ACC112 (cell line): ENCODE results near the gene KLC4.

ENCODE experiments used
- H2AFZ ChIP-seq: fragments of 200-600 bp; sonication (generic); one replicate; pipeline ENCODE4 v1.6.0; 2017; ENCODE audit warnings: antibody characterized with exemption, low read length; ENCODE audit not compliant: unreplicated experiment
- H3K27ac ChIP-seq: fragments of 200-600 bp; sonication (generic); 2 replicates; pipeline ENCODE4 v1.5.1; 2014; ENCODE audit warnings: low read depth, mild to moderate bottlenecking, antibody characterized with exemption, low read length, moderate library complexity
- H3K27me3 ChIP-seq: fragments of 200-600 bp; sonication (generic); 2 replicates; pipeline ENCODE4 v1.6.1; 2014; ENCODE audit warnings: mild to moderate bottlenecking, antibody characterized with exemption, low read length, moderate library complexity, mixed read lengths; ENCODE audit not compliant: insufficient read depth
- H3K36me3 ChIP-seq: fragments of 200-600 bp; sonication (generic); 2 replicates; pipeline ENCODE4 v1.6.1; 2016; ENCODE audit warnings: mild to moderate bottlenecking, antibody characterized with exemption, low read length, moderate library complexity, mixed read lengths; ENCODE audit not compliant: insufficient read depth
- H3K4me1 ChIP-seq: fragments of 200-600 bp; sonication (generic); one replicate; pipeline ENCODE4 v1.6.1; 2016; ENCODE audit warnings: low read length, mixed read lengths; ENCODE audit not compliant: insufficient read depth, unreplicated experiment, control insufficient read depth
- H3K4me3 ChIP-seq: fragments of 200-600 bp; sonication (generic); 2 replicates; pipeline ENCODE4 v1.5.1; 2014; ENCODE audit warnings: mild to moderate bottlenecking, low read depth, low read length
- H3K79me2 ChIP-seq: fragments of 200-600 bp; sonication (generic); one replicate; pipeline ENCODE4 v1.6.0; 2016; ENCODE audit warnings: low read length; ENCODE audit not compliant: control insufficient read depth, unreplicated experiment, insufficient read depth

KLC4 gene

GRCh38 chr6:43052842-43053544 is 6.4 kb upstream of the KLC4 start:
- peaks cover 26% of the 10 kb centered on the region for H3K4me1 ChIP-seq
- H3K79me2 ChIP-seq, result peaks cover 30% of the 10 kb centered on the region
- peak overlapping the region; percentile 71 for H3K27ac ChIP-seq
- H3K36me3 ChIP-seq, result peaks cover 10% of the 10 kb centered on the region; the same call in 1 of the 2 replicates
- peak overlapping the region; percentile 56 for H2AFZ ChIP-seq
- H3K4me3 ChIP-seq, result peak overlapping the region; percentile 88
- H3K27me3 ChIP-seq, result no peaks in the 10 kb centered on the region

- Histone ChIP-seq H3K27me3 (no peaks in the 10 kb centered on the region), H3K27ac (peak within 1 kb of the TSS; percentile 71), H3K4me1 (peaks cover 32% of the 10 kb centered on the region), H3K4me3 (peak within 1 kb of the TSS; percentile 88), H3K36me3 (peaks cover 10% of the 10 kb centered on the region; the same call in 1 of the 2 replicates), H3K79me2 (peaks cover 37% of the 10 kb centered on the region), H2AFZ (peak within 1 kb of the TSS; percentile 64)
Measured at GRCh38 chr6:43053545-43054205, 5.8 kb upstream of the KLC4 start, which contains the start of gene CUL7. Gene CUL7, minus strand, starts transcription at chr6:43053851. Its CDS starts 1,063 bp downstream, at chr6:43052788.

GRCh38 chr6:43054206-43054943 is 5.1 kb upstream of the KLC4 start:
- Histone ChIP-seq H3K79me2 (peaks cover 42% of the 10 kb centered on the region), H2AFZ (peak overlapping the region; percentile 64)

GRCh38 chr6:43055966-43056365 is 3.5 kb upstream of the KLC4 start:
- Histone ChIP-seq H3K27ac (no peak overlapping the region), H3K4me1 (peaks cover 34% of the 10 kb centered on the region), H2AFZ (no peak overlapping the region), H3K36me3 (0 out of 2 replicates have a peak, but pooled peaks cover 4% of the 10 kb centered on the region), H3K4me3 (no peak overlapping the region), H3K79me2 (peaks cover 38% of the 10 kb centered on the region), H3K27me3 (no peaks in the 10 kb centered on the region)

More at GRCh38 chr6:43054206-43054943, 5.1 kb upstream of the KLC4 start:
- peak overlapping the region; percentile 88 for H3K4me3 ChIP-seq
- peaks cover 10% of the 10 kb centered on the region; the same call in 1 of the 2 replicates for H3K36me3 ChIP-seq
- peaks cover 32% of the 10 kb centered on the region for H3K4me1 ChIP-seq
- no peaks in the 10 kb centered on the region for H3K27me3 ChIP-seq
- H3K27ac ChIP-seq, result peak overlapping the region; percentile 71

GRCh38 chr6:43058531-43058930 is 900 bp upstream of the KLC4 start:
- Histone ChIP-seq H3K36me3 (0 out of 2 replicates have a peak, but pooled peaks cover 4% of the 10 kb centered on the region), H3K4me3 (peak overlapping the region; percentile 92), H3K27me3 (no peaks in the 10 kb centered on the region), H3K4me1 (peaks cover 16% of the 10 kb centered on the region), H2AFZ (no peak overlapping the region), H3K27ac (no peak overlapping the region), H3K79me2 (peaks cover 15% of the 10 kb centered on the region)

GRCh38 chr6:43060034-43060754 is 763 bp downstream of the KLC4 start:
- no peaks in the 10 kb centered on the region for H3K27me3 ChIP-seq
- peaks cover 15% of the 10 kb centered on the region for H3K79me2 ChIP-seq
- peaks cover 11% of the 10 kb centered on the region for H3K4me1 ChIP-seq
- peak overlapping the region; percentile 92 for H3K4me3 ChIP-seq
- 0 out of 2 replicates have a peak, but pooled peaks cover 4% of the 10 kb centered on the region for H3K36me3 ChIP-seq
- H3K27ac ChIP-seq, result peak overlapping the region; percentile 50; the same call in 1 of the 2 replicates
- peak overlapping the region; percentile 82 for H2AFZ ChIP-seq

GRCh38 chr6:43060755-43061633 is 1.6 kb downstream of the KLC4 start:
- no peak overlapping the region for H3K27ac ChIP-seq
- 0 out of 2 replicates have a peak, but pooled peaks cover 4% of the 10 kb centered on the region for H3K36me3 ChIP-seq
- H3K27me3 ChIP-seq, result no peaks in the 10 kb centered on the region
- H3K4me1 ChIP-seq, result peaks cover 11% of the 10 kb centered on the region
- H2AFZ ChIP-seq, result no peak overlapping the region
- H3K79me2 ChIP-seq, result peaks cover 15% of the 10 kb centered on the region
- H3K4me3 ChIP-seq, result peak overlapping the region; percentile 92

GRCh38 chr6:43061861-43062260 is 2.4 kb downstream of the KLC4 start:
- H3K4me3 ChIP-seq, result no peak overlapping the region

GRCh38 chr6:43062818-43063217 is 3.4 kb downstream of the KLC4 start:
- H3K27me3 ChIP-seq, result no peaks in the 10 kb centered on the region
- H3K4me1 ChIP-seq, result peaks cover 11% of the 10 kb centered on the region
- peaks cover 14% of the 10 kb centered on the region for H3K79me2 ChIP-seq
- H2AFZ ChIP-seq, result no peak overlapping the region
- H3K4me3 ChIP-seq, result no peak overlapping the region
- no peak overlapping the region for H3K27ac ChIP-seq
- H3K36me3 ChIP-seq, result 0 out of 2 replicates have a peak, but pooled peaks cover 2% of the 10 kb centered on the region

More at GRCh38 chr6:43061861-43062260, 2.4 kb downstream of the KLC4 start:
- H3K27me3 ChIP-seq, result no peaks in the 10 kb centered on the region
- peaks cover 15% of the 10 kb centered on the region for H3K79me2 ChIP-seq
- no peak overlapping the region for H2AFZ ChIP-seq
- H3K27ac ChIP-seq, result no peak overlapping the region
- H3K4me1 ChIP-seq, result peaks cover 11% of the 10 kb centered on the region
- H3K36me3 ChIP-seq, result 0 out of 2 replicates have a peak, but pooled peaks cover 4% of the 10 kb centered on the region
